ENCODE results near the gene NCAM1. TPM values are rescaled to one million over a fixed set of nuclear protein-coding genes. Genes with fewer than 3 reads are reported as not detected.

The NCAM1 gene
- total RNA-seq, 1 donor from 2014 or later = 3.5 TPM

- ATAC-seq = no peak
These were observed 308.9 kb downstream of the NCAM1 start for GRCh38 chr11:113270080-113270479.

GRCh38 chr11:113271551-113272245, 310.5 kb downstream of the NCAM1 start:
- Histone ChIP-seq H3K27me3 (ENCODE audit: low read depth) (no peaks in the 10 kb centered on the region), H3K9me3 (no peaks in the 10 kb centered on the region), H3K36me3 (no peaks in the 10 kb centered on the region), H3K4me3 (no peak overlapping the region), H3K27ac (no peak overlapping the region), H3K4me1 (no peaks in the 10 kb centered on the region)
- intact Hi-C loops (cut with DNase I) = no loop called here
- DNase-seq (no peak), ATAC-seq (no peak)
- no peak for TF ChIP-seq CTCF (IDR thresholded peaks at IDR 0.05)

More at GRCh38 chr11:113270080-113270479, 308.9 kb downstream of the NCAM1 start:
- no peak for DNase-seq
- Histone ChIP-seq H3K9me3 (no peaks in the 10 kb centered on the region), H3K27ac (no peak overlapping the region), H3K36me3 (no peaks in the 10 kb centered on the region), H3K4me3 (no peak overlapping the region), H3K27me3 (ENCODE audit: low read depth) (no peaks in the 10 kb centered on the region), H3K4me1 (no peaks in the 10 kb centered on the region)
- TF ChIP-seq CTCF (IDR thresholded peaks at IDR 0.05) = no peak
- intact Hi-C loops (cut with DNase I) = no loop called here

GRCh38 chr11:113272281-113272680, 311.1 kb downstream of the NCAM1 start:
- Histone ChIP-seq H3K4me3 (no peak overlapping the region), H3K9me3 (no peaks in the 10 kb centered on the region), H3K4me1 (no peaks in the 10 kb centered on the region), H3K36me3 (no peaks in the 10 kb centered on the region), H3K27me3 (ENCODE audit: low read depth) (no peaks in the 10 kb centered on the region), H3K27ac (no peak overlapping the region)
- DNase-seq (no peak), ATAC-seq (no peak)
- no peak for TF ChIP-seq CTCF (IDR thresholded peaks at IDR 0.05)
- intact Hi-C loops (cut with DNase I) = no loop called here

GRCh38 chr11:113272927-113273615, 311.9 kb downstream of the NCAM1 start:
- TF ChIP-seq CTCF (IDR thresholded peaks at IDR 0.05) = no peak
- no peaks in the 10 kb centered on the region for H3K36me3 ChIP-seq
- H3K27me3 ChIP-seq (ENCODE audit: low read depth) = no peaks in the 10 kb centered on the region
- no peak overlapping the region for H3K4me3 ChIP-seq
- H3K27ac ChIP-seq = no peak overlapping the region
- ATAC-seq (no peak), DNase-seq (no peak)
- intact Hi-C loops (cut with DNase I) = no loop called here
- H3K4me1 ChIP-seq = no peaks in the 10 kb centered on the region
- no peaks in the 10 kb centered on the region for H3K9me3 ChIP-seq

GRCh38 chr11:113273720-113274119, 312.5 kb downstream of the NCAM1 start:
- H3K9me3 ChIP-seq = no peaks in the 10 kb centered on the region
- intact Hi-C loops (cut with DNase I) = no loop called here
- DNase-seq (no peak), ATAC-seq (no peak)
- no peaks in the 10 kb centered on the region for H3K27me3 ChIP-seq (ENCODE audit: low read depth)
- H3K36me3 ChIP-seq = no peaks in the 10 kb centered on the region
- no peak for TF ChIP-seq CTCF (IDR thresholded peaks at IDR 0.05)
- H3K4me3 ChIP-seq = no peak overlapping the region
- no peaks in the 10 kb centered on the region for H3K4me1 ChIP-seq
- no peak overlapping the region for H3K27ac ChIP-seq
